ENCODE data around the gene ANXA7. TPM values are rescaled to one million over a fixed set of nuclear protein-coding genes. Genes with fewer than 3 reads are reported as not detected.

ANXA7 gene
- total RNA-seq = 109 and 124 TPM in 2 replicates

GRCh38 chr10:73413528-73414229 is at the start of gene ANXA7:
Gene ANXA7 (minus strand): TSS chr10:73414058. CDS start chr10:73400856, 13,202 bp downstream.

GRCh38 chr10:73433538-73433867 is 19.6 kb upstream of the ANXA7 start, which contains the start of gene MSS51:
Gene MSS51 (minus strand): TSS chr10:73433561. CDS start chr10:73428284, 5,277 bp downstream.

GRCh38 chr10:73358331-73359279 is 55.3 kb downstream of the ANXA7 start, which contains the start of gene CFAP70:
Gene CFAP70 (minus strand): TSS chr10:73358864. CDS start chr10:73354796, 4,068 bp downstream.

Other genes with a start within 250 kb of the ANXA7 start
- gene ECD, start 246.1 kb downstream of the ANXA7 start, total RNA-seq = 16.4 and 21.2 TPM in 2 replicates
- gene FAM149B1, start 245.9 kb downstream of the ANXA7 start, total RNA-seq = 11.7 and 17.1 TPM in 2 replicates
- gene DNAJC9, start 166.8 kb downstream of the ANXA7 start, total RNA-seq = 21.7 and 30.4 TPM in 2 replicates
- gene MRPS16, start 161.4 kb downstream of the ANXA7 start, total RNA-seq = 69.4 and 85.5 TPM in 2 replicates
- 0.96 and 1.3 TPM in 2 replicates for gene CFAP70, start 55.2 kb downstream of the ANXA7 start, total RNA-seq
- 0.24 and 0.85 TPM in 2 replicates for gene MSS51, start 19.5 kb upstream of the ANXA7 start, total RNA-seq
- gene PPP3CB, start 82.0 kb upstream of the ANXA7 start, total RNA-seq = 19.2 and 19.8 TPM in 2 replicates
- 10.4 and 17.6 TPM in 2 replicates for gene USP54, start 177.3 kb upstream of the ANXA7 start, total RNA-seq
- not detected in 2 replicates for gene MYOZ1, start 227.4 kb upstream of the ANXA7 start, total RNA-seq
- not detected in 2 replicates for gene SYNPO2L, start 242.0 kb upstream of the ANXA7 start, total RNA-seq